Measurements from ENCODE around the gene BCAR1. TPM values are rescaled to one million over a fixed set of nuclear protein-coding genes. Genes with fewer than 3 reads are reported as not detected.

Gene BCAR1
- total and polyA plus RNA-seq, 2 of the 13 experiments (the other 11 are each of a cell fraction or from before 2014, with no cell fraction given) = 48.1 to 51.7 TPM

- no peak for TF ChIP-seq TRIM22 (IDR thresholded peaks at IDR 0.05)
- TF ChIP-seq NFYB (CRISPR knock-in tag; IDR thresholded peaks at IDR 0.05) = peak; percentile 13; the same call in 1 of the 2 replicates
- TF ChIP-seq MAX (IDR thresholded peaks at IDR 0.05) = peak; percentile 41; the same call in 1 of the 2 replicates
- TF ChIP-seq ZC3H13 (CRISPR knock-in tag; IDR thresholded peaks at IDR 0.05) = peak; percentile 65; the same call in 1 of the 2 replicates
- TF ChIP-seq ZGPAT (CRISPR knock-in tag; IDR thresholded peaks at IDR 0.05) = no peak; the same call in 1 of the 2 replicates
- no peak for TF ChIP-seq MXD4 (CRISPR knock-in tag; IDR thresholded peaks at IDR 0.05)
- TF ChIP-seq ZNF335 (CRISPR knock-in tag; IDR thresholded peaks at IDR 0.05) = no peak
- no peak for TF ChIP-seq CREB1 (IDR thresholded peaks at IDR 0.05)
- TF ChIP-seq CREB1 (CRISPR knock-in tag; IDR thresholded peaks at IDR 0.05) = no peak
- TF ChIP-seq, protein P1, sequence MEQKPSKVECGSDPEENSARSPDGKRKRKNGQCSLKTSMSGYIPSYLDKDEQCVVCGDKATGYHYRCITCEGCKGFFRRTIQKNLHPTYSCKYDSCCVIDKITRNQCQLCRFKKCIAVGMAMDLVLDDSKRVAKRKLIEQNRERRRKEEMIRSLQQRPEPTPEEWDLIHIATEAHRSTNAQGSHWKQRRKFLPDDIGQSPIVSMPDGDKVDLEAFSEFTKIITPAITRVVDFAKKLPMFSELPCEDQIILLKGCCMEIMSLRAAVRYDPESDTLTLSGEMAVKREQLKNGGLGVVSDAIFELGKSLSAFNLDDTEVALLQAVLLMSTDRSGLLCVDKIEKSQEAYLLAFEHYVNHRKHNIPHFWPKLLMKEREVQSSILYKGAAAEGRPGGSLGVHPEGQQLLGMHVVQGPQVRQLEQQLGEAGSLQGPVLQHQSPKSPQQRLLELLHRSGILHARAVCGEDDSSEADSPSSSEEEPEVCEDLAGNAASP (CRISPR knock-in tag; IDR thresholded peaks at IDR 0.05; ENCODE audit: borderline replicate concordance) = no peak
- no peak for TF ChIP-seq NCOR1 (IDR thresholded peaks at IDR 0.05; ENCODE audit: borderline replicate concordance, low read length)
- no peak for TF ChIP-seq MXI1 (IDR thresholded peaks at IDR 0.05; ENCODE audit: borderline replicate concordance, low read depth, low read length)
- peak; percentile 26 for TF ChIP-seq XRCC5 (optimal IDR thresholded peaks at IDR 0.05; ENCODE audit: low read length)
- TF ChIP-seq POGZ (CRISPR knock-in tag; IDR thresholded peaks at IDR 0.05) = no peak
- TF ChIP-seq KDM5B (CRISPR knock-in tag; IDR thresholded peaks at IDR 0.05; ENCODE audit: borderline replicate concordance) = peak; percentile 79; the same call in 1 of the 2 replicates
- TF ChIP-seq ZNF672 (CRISPR knock-in tag; IDR thresholded peaks at IDR 0.05) = 0 out of 2 replicates have a peak, but pooled peaks have one; percentile 51
- no peak for TF ChIP-seq ZNF879 (CRISPR knock-in tag; IDR thresholded peaks at IDR 0.05)
- no peak for TF ChIP-seq ZBTB43 (CRISPR knock-in tag; conservative IDR thresholded peaks at IDR 0.05)
- TF ChIP-seq, protein P2, sequence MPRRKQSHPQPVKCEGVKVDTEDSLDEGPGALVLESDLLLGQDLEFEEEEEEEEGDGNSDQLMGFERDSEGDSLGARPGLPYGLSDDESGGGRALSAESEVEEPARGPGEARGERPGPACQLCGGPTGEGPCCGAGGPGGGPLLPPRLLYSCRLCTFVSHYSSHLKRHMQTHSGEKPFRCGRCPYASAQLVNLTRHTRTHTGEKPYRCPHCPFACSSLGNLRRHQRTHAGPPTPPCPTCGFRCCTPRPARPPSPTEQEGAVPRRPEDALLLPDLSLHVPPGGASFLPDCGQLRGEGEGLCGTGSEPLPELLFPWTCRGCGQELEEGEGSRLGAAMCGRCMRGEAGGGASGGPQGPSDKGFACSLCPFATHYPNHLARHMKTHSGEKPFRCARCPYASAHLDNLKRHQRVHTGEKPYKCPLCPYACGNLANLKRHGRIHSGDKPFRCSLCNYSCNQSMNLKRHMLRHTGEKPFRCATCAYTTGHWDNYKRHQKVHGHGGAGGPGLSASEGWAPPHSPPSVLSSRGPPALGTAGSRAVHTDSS (CRISPR knock-in tag; conservative IDR thresholded peaks at IDR 0.05) = no peak
- TF ChIP-seq, protein P3, sequence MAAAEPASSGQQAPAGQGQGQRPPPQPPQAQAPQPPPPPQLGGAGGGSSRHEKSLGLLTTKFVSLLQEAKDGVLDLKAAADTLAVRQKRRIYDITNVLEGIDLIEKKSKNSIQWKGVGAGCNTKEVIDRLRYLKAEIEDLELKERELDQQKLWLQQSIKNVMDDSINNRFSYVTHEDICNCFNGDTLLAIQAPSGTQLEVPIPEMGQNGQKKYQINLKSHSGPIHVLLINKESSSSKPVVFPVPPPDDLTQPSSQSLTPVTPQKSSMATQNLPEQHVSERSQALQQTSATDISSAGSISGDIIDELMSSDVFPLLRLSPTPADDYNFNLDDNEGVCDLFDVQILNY (CRISPR knock-in tag; conservative IDR thresholded peaks at IDR 0.05) = no peak
- peak; percentile 24; the same call in 1 of the 2 replicates for TF ChIP-seq BORCS8-MEF2B (CRISPR knock-in tag; IDR thresholded peaks at IDR 0.05)
Observed at GRCh38 chr16:75252049-75252864, 833 bp upstream of the BCAR1 start (continued).

Measured in HepG2 (cell line).